ENCODE results near the gene SLIT3.

SLIT3 gene

DNA sequence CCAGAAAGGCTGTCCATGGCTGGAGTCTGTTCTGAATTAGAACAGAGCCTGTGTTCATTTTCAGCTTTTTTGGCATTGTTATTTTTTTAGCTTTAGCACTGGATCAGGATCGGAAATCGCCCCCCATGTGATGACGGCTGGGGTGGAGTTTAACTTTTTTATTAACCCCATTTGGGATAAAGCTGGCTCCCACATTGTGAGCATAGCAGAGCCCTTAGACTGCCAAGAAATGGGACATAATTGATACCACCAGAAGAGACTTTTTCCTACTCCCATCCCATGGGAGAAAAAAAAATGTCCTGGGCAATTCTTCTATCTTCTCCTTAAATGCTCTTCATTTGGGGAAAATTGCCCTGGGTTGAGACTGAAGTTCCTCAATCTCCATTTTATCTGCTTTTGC, 52.4 kb downstream of the SLIT3 start:
- TF ChIP-seq ZFP30 (CRISPR knock-in tag; IDR thresholded peaks at IDR 0.05) (no peak), ZNF70 (CRISPR knock-in tag; IDR thresholded peaks at IDR 0.05) (no peak), CSDC2 (CRISPR knock-in tag; IDR thresholded peaks at IDR 0.05) (no peak), RARB (CRISPR knock-in tag; IDR thresholded peaks at IDR 0.05) (no peak), SNAI2 (CRISPR knock-in tag; IDR thresholded peaks at IDR 0.05) (no peak)
- ATAC-seq: no peak; the same call in 2 of the 3 replicates

DNA sequence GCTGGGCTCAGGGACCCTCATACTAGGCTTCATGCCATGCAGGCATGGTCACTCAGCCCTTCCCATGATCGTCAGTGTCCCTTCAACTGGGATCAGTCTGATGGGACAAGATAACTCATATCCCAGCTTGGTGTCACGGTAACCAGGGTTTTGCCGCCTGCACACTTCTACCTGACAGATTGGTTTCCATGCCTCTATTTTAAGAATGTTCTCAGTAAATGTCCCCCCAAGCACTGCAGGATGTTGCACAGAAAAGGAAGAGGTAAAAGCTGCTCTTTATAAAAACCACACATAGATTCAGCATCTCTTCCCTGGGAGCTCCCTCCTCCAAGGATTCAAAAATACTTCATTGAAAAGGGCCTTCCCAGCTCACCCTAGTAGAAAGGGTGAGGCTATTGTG, 56.1 kb downstream of the SLIT3 start:
- ATAC-seq: no peak
- no peak for TF ChIP-seq CSDC2 (CRISPR knock-in tag; IDR thresholded peaks at IDR 0.05)
- no peak for TF ChIP-seq ZC3H10 (CRISPR knock-in tag; IDR thresholded peaks at IDR 0.05)

- TF ChIP-seq, protein P1, sequence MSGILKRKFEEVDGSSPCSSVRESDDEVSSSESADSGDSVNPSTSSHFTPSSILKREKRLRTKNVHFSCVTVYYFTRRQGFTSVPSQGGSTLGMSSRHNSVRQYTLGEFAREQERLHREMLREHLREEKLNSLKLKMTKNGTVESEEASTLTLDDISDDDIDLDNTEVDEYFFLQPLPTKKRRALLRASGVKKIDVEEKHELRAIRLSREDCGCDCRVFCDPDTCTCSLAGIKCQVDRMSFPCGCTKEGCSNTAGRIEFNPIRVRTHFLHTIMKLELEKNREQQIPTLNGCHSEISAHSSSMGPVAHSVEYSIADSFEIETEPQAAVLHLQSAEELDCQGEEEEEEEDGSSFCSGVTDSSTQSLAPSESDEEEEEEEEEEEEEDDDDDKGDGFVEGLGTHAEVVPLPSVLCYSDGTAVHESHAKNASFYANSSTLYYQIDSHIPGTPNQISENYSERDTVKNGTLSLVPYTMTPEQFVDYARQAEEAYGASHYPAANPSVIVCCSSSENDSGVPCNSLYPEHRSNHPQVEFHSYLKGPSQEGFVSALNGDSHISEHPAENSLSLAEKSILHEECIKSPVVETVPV (CRISPR knock-in tag; IDR thresholded peaks at IDR 0.05): no peak
- no peak for TF ChIP-seq PATZ1 (CRISPR knock-in tag; IDR thresholded peaks at IDR 0.05; ENCODE audit: borderline replicate concordance)
- TF ChIP-seq SNAI2 (CRISPR knock-in tag; IDR thresholded peaks at IDR 0.05): no peak
- no peak for TF ChIP-seq OSR1 (CRISPR knock-in tag; IDR thresholded peaks at IDR 0.05)
- TF ChIP-seq ESRRG (CRISPR knock-in tag; IDR thresholded peaks at IDR 0.05): no peak
- no peak for TF ChIP-seq ZNF8 (CRISPR knock-in tag; IDR thresholded peaks at IDR 0.05)
- TF ChIP-seq ZFP30 (CRISPR knock-in tag; IDR thresholded peaks at IDR 0.05): no peak
- no peak for TF ChIP-seq BACH2 (CRISPR knock-in tag; IDR thresholded peaks at IDR 0.05; ENCODE audit: borderline replicate concordance)
- no peak for TF ChIP-seq GLIS3 (CRISPR knock-in tag; IDR thresholded peaks at IDR 0.05)
- no peak for TF ChIP-seq PPARA (CRISPR knock-in tag; IDR thresholded peaks at IDR 0.05; ENCODE audit: borderline replicate concordance)
- no peak for TF ChIP-seq ARNTL (CRISPR knock-in tag; IDR thresholded peaks at IDR 0.05; ENCODE audit: borderline replicate concordance, low read depth)
- no peak for TF ChIP-seq RARB (CRISPR knock-in tag; IDR thresholded peaks at IDR 0.05)
- TF ChIP-seq CSDC2 (CRISPR knock-in tag; IDR thresholded peaks at IDR 0.05): no peak
- no peak for TF ChIP-seq ISL1 (CRISPR knock-in tag; IDR thresholded peaks at IDR 0.05)
- no peak for ATAC-seq
Measured at GRCh38 chr5:169243651-169244422, 57.1 kb downstream of the SLIT3 start.

- TF ChIP-seq ESRRG (CRISPR knock-in tag; IDR thresholded peaks at IDR 0.05) (no peak), ARNTL (CRISPR knock-in tag; IDR thresholded peaks at IDR 0.05; ENCODE audit: borderline replicate concordance, low read depth) (no peak), ZC3H10 (CRISPR knock-in tag; IDR thresholded peaks at IDR 0.05) (no peak), TOX (CRISPR knock-in tag; IDR thresholded peaks at IDR 0.05; ENCODE audit: borderline replicate concordance) (no peak), CSDC2 (CRISPR knock-in tag; IDR thresholded peaks at IDR 0.05) (no peak), PPARA (CRISPR knock-in tag; IDR thresholded peaks at IDR 0.05; ENCODE audit: borderline replicate concordance) (no peak), BACH2 (CRISPR knock-in tag; IDR thresholded peaks at IDR 0.05; ENCODE audit: borderline replicate concordance) (no peak), TCF4 (CRISPR knock-in tag; IDR thresholded peaks at IDR 0.05; ENCODE audit: borderline replicate concordance) (no peak), GLIS3 (CRISPR knock-in tag; IDR thresholded peaks at IDR 0.05) (no peak), POU6F1 (CRISPR knock-in tag; IDR thresholded peaks at IDR 0.05; ENCODE audit: borderline replicate concordance, low read depth) (no peak), RARB (CRISPR knock-in tag; IDR thresholded peaks at IDR 0.05) (no peak), ZFP3 (CRISPR knock-in tag; IDR thresholded peaks at IDR 0.05) (no peak), CREB5 (CRISPR knock-in tag; IDR thresholded peaks at IDR 0.05; ENCODE audit: low read depth) (no peak), ZNF8 (CRISPR knock-in tag; IDR thresholded peaks at IDR 0.05) (no peak), SNAI2 (CRISPR knock-in tag; IDR thresholded peaks at IDR 0.05) (no peak), ZNF565 (CRISPR knock-in tag; conservative IDR thresholded peaks at IDR 0.05; ENCODE audit: low read depth) (no peak), ZFP30 (CRISPR knock-in tag; IDR thresholded peaks at IDR 0.05) (no peak)
- TF ChIP-seq, protein P1 (CRISPR knock-in tag; IDR thresholded peaks at IDR 0.05): no peak
- TF ChIP-seq, protein P2, sequence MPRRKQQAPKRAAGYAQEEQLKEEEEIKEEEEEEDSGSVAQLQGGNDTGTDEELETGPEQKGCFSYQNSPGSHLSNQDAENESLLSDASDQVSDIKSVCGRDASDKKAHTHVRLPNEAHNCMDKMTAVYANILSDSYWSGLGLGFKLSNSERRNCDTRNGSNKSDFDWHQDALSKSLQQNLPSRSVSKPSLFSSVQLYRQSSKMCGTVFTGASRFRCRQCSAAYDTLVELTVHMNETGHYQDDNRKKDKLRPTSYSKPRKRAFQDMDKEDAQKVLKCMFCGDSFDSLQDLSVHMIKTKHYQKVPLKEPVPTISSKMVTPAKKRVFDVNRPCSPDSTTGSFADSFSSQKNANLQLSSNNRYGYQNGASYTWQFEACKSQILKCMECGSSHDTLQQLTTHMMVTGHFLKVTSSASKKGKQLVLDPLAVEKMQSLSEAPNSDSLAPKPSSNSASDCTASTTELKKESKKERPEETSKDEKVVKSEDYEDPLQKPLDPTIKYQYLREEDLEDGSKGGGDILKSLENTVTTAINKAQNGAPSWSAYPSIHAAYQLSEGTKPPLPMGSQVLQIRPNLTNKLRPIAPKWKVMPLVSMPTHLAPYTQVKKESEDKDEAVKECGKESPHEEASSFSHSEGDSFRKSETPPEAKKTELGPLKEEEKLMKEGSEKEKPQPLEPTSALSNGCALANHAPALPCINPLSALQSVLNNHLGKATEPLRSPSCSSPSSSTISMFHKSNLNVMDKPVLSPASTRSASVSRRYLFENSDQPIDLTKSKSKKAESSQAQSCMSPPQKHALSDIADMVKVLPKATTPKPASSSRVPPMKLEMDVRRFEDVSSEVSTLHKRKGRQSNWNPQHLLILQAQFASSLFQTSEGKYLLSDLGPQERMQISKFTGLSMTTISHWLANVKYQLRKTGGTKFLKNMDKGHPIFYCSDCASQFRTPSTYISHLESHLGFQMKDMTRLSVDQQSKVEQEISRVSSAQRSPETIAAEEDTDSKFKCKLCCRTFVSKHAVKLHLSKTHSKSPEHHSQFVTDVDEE (CRISPR knock-in tag; IDR thresholded peaks at IDR 0.05): no peak
- ATAC-seq: no peak
Measured at GRCh38 chr5:169242849-169243186, 58.1 kb downstream of the SLIT3 start.

Measured in SK-N-SH treated with all-trans-retinoic acid at 6 μM for 48 hours (cell line).